WTC11 (cell line): ENCODE results near the gene LMLN. TPM values are rescaled to one million over a fixed set of nuclear protein-coding genes. Genes with fewer than 3 reads are reported as not detected.

ENCODE experiments used
- ATAC-seq: fragments of 200-7000 bp; cut with Tn5 transposase; 2 replicates; pipeline ENCODE4 v1.10.0; 2021; ENCODE audit warnings: mild to moderate bottlenecking, moderate library complexity
- CTCF ChIA-PET: fragments of 300-600 bp; sonication (Branson Sonifier 250); formaldehyde crosslinking; loops from one replicate; lab custom pipeline; 2021; ENCODE audit warnings: antibody characterized with exemption; lab: Charles Lee
- POLR2A ChIA-PET: fragments of 350-600 bp; sonication (Branson Sonifier 250); formaldehyde crosslinking; loops from one replicate; lab custom pipeline; 2021; ENCODE audit warnings: antibody characterized with exemption; lab: Charles Lee
- DNase-seq: peaks from one replicate; pipeline ENCODE4 v3.0.0; 2021; ENCODE audit warnings: low spot score
- H3K27ac Mint-ChIP-seq: 2 replicates; pipeline ENCODE4 v1.8.0; 2021; ENCODE audit warnings: mixed read lengths
- H3K27me3 Mint-ChIP-seq: 2 replicates; pipeline ENCODE4 v1.8.0; 2021; ENCODE audit warnings: low read depth, mild to moderate bottlenecking, moderate library complexity, mixed read lengths
- H3K36me3 Mint-ChIP-seq: 2 replicates; pipeline ENCODE4 v1.8.0; 2021; ENCODE audit warnings: mixed read lengths
- H3K4me1 Mint-ChIP-seq: 2 replicates; pipeline ENCODE4 v1.8.0; 2022; ENCODE audit warnings: mixed read lengths
- H3K4me3 Mint-ChIP-seq: 2 replicates; pipeline ENCODE4 v1.8.0; 2021; ENCODE audit warnings: mild to moderate bottlenecking, moderate library complexity, mixed read lengths
- H3K9me3 Mint-ChIP-seq: 2 replicates; pipeline ENCODE4 v1.8.0; 2021; ENCODE audit warnings: mixed read lengths
- ATF1 ChIP-seq: sonication (generic); formaldehyde crosslinking; IDR thresholded peaks from 2 replicates; pipeline ENCODE4 v1.8.1; 2023; ENCODE audit warnings: mild to moderate bottlenecking, moderate library complexity, missing genetic modification reagents
- CDX4 ChIP-seq: fragments of 250-450 bp; sonication (Bioruptor Pico); IDR thresholded peaks from 2 replicates; pipeline ENCODE4 v1.9.0; 2021; ENCODE audit warnings: moderate library complexity, mild to moderate bottlenecking, inconsistent platforms, borderline replicate concordance
- CREB1 ChIP-seq: sonication (generic); formaldehyde crosslinking; IDR thresholded peaks from 2 replicates; pipeline ENCODE4 v1.8.0; 2023; ENCODE audit warnings: mild to moderate bottlenecking, missing genetic modification reagents
- CREM ChIP-seq: sonication (generic); formaldehyde crosslinking; IDR thresholded peaks from 2 replicates; pipeline ENCODE4 v1.8.1; 2022; ENCODE audit warnings: mild to moderate bottlenecking, missing genetic modification reagents, moderate library complexity
- E2F5 ChIP-seq: sonication (generic); formaldehyde crosslinking; IDR thresholded peaks from 2 replicates; pipeline ENCODE4 v1.8.1; 2022; ENCODE audit warnings: mild to moderate bottlenecking, moderate library complexity, missing genetic modification reagents
- ERG ChIP-seq: fragments of 250-450 bp; sonication (Bioruptor Pico); IDR thresholded peaks from 2 replicates; pipeline ENCODE4 v1.8.0; 2021; ENCODE audit warnings: mild to moderate bottlenecking
- GABPB1 ChIP-seq: sonication (generic); formaldehyde crosslinking; IDR thresholded peaks from 2 replicates; pipeline ENCODE4 v1.8.1; 2023; ENCODE audit warnings: mild to moderate bottlenecking, missing genetic modification reagents
- MXD4 ChIP-seq: fragments of 250-450 bp; sonication (Bioruptor Pico); IDR thresholded peaks from 2 replicates; pipeline ENCODE4 v1.8.0; 2021; ENCODE audit warnings: mild to moderate bottlenecking, moderate library complexity, borderline replicate concordance
- MYBL2 ChIP-seq: sonication (generic); formaldehyde crosslinking; IDR thresholded peaks from 2 replicates; pipeline ENCODE4 v1.8.1; 2023; ENCODE audit warnings: mild to moderate bottlenecking, moderate library complexity, missing genetic modification reagents
- NFATC4 ChIP-seq: fragments of 250-450 bp; sonication (Bioruptor Pico); IDR thresholded peaks from 2 replicates; pipeline ENCODE4 v1.9.0; 2021; ENCODE audit warnings: mild to moderate bottlenecking
- NR1H2 ChIP-seq: sonication (generic); formaldehyde crosslinking; IDR thresholded peaks from 2 replicates; pipeline ENCODE4 v1.9.0; 2021; ENCODE audit warnings: mild to moderate bottlenecking, moderate library complexity, missing genetic modification reagents
- NR2C2 ChIP-seq: sonication (generic); formaldehyde crosslinking; IDR thresholded peaks from 2 replicates; pipeline ENCODE4 v1.8.0; 2022; ENCODE audit warnings: mild to moderate bottlenecking, missing genetic modification reagents
- NR3C1 ChIP-seq: sonication (generic); formaldehyde crosslinking; conservative IDR thresholded peaks from 2 replicates; pipeline ENCODE4 v1.8.1; 2023; ENCODE audit warnings: low read depth, mild to moderate bottlenecking, missing genetic modification reagents
- RORB ChIP-seq: fragments of 250-450 bp; sonication (Bioruptor Pico); IDR thresholded peaks from 2 replicates; pipeline ENCODE4 v1.9.0; 2021; ENCODE audit warnings: mild to moderate bottlenecking
- SMAD3 ChIP-seq: sonication (generic); formaldehyde crosslinking; IDR thresholded peaks from 2 replicates; pipeline ENCODE4 v1.8.0; 2022; ENCODE audit warnings: missing genetic modification reagents, mild to moderate bottlenecking, borderline replicate concordance
- SMAD4 ChIP-seq: sonication (generic); formaldehyde crosslinking; IDR thresholded peaks from 2 replicates; pipeline ENCODE4 v1.8.0; 2022; ENCODE audit warnings: mild to moderate bottlenecking, missing genetic modification reagents
- SP1 ChIP-seq: sonication (generic); formaldehyde crosslinking; conservative IDR thresholded peaks from 2 replicates; pipeline ENCODE4 v1.8.1; 2022; ENCODE audit warnings: missing genetic modification reagents
- TCF7 ChIP-seq: sonication (generic); formaldehyde crosslinking; IDR thresholded peaks from 2 replicates; pipeline ENCODE4 v1.8.0; 2022; ENCODE audit warnings: mild to moderate bottlenecking, low read depth, missing genetic modification reagents, moderate library complexity
- TEAD4 ChIP-seq: sonication (generic); formaldehyde crosslinking; IDR thresholded peaks from 2 replicates; pipeline ENCODE4 v1.8.0; 2022; ENCODE audit warnings: mild to moderate bottlenecking, missing genetic modification reagents
- TP53 ChIP-seq: sonication (generic); formaldehyde crosslinking; IDR thresholded peaks from 2 replicates; pipeline ENCODE4 v1.8.1; 2023; ENCODE audit warnings: mild to moderate bottlenecking, missing genetic modification reagents
- ZNF121 ChIP-seq: sonication (generic); formaldehyde crosslinking; IDR thresholded peaks from 2 replicates; pipeline ENCODE4 v1.8.0; 2023; ENCODE audit warnings: missing genetic modification reagents
- ZNF232 ChIP-seq: sonication (generic); formaldehyde crosslinking; IDR thresholded peaks from 2 replicates; pipeline ENCODE4 v1.8.0; 2022; ENCODE audit warnings: mild to moderate bottlenecking, missing genetic modification reagents
- ZNF263 ChIP-seq: sonication (generic); formaldehyde crosslinking; IDR thresholded peaks from 2 replicates; pipeline ENCODE4 v1.8.1; 2022; ENCODE audit warnings: low read depth, mild to moderate bottlenecking, moderate library complexity, missing genetic modification reagents
- ZNF281 ChIP-seq: sonication (generic); formaldehyde crosslinking; IDR thresholded peaks from 2 replicates; pipeline ENCODE4 v1.8.0; 2023; ENCODE audit warnings: mild to moderate bottlenecking, missing genetic modification reagents
- ZNF532 ChIP-seq: fragments of 250-450 bp; sonication (Bioruptor Pico); IDR thresholded peaks from 2 replicates; pipeline ENCODE4 v1.9.0; 2021; ENCODE audit warnings: mild to moderate bottlenecking, borderline replicate concordance
- ZNF671 ChIP-seq: fragments of 250-450 bp; sonication (Bioruptor Pico); IDR thresholded peaks from 2 replicates; pipeline ENCODE4 v1.8.0; 2021; ENCODE audit warnings: mild to moderate bottlenecking
- total RNA-seq: library from RNA; stranded (reverse); gene quantifications from 3 replicates; pipeline ENCODE4 v1.2.3, GENCODE V29; 2021

LMLN gene
- total RNA-seq, 1 experiment from 2014 or later: 5.2 TPM

- TF ChIP-seq E2F5: no peak
- TF ChIP-seq ZNF121 (CRISPR knock-in tag): no peak
- TF ChIP-seq RORB (CRISPR knock-in tag): no peak
- TF ChIP-seq MYBL2: no peak
- TF ChIP-seq SMAD3 (CRISPR knock-in tag): no peak
- no peak for TF ChIP-seq TCF7 (CRISPR knock-in tag)
- no peak for TF ChIP-seq ZNF232 (CRISPR knock-in tag)
- TF ChIP-seq, all 79 proteins: peak for 0
Measured at GRCh38 chr3:198067416-198067815, 107.4 kb downstream of the LMLN start (continued).

- ChIA-PET CTCF (interaction anchor here (3.2 to 9.6 kb wide), 2 partner anchors 10 to 21 kb away, joined by 10 to 55 read pairs; no protein-coding TSS in a partner anchor), POLR2A (interaction anchor here (0.5 kb wide), 1 partner anchor 318 kb away, joined by 4 read pairs; no protein-coding TSS in a partner anchor)
- Mint-ChIP-seq H3K4me1 (peaks cover 9% of the 10 kb centered on the region), H3K27ac (no peak overlapping the region), H3K9me3 (no peaks in the 10 kb centered on the region), H3K27me3 (peaks cover 21% of the 10 kb centered on the region), H3K36me3 (no peaks in the 10 kb centered on the region), H3K4me3 (no peak overlapping the region)
- no peak for DNase-seq
- no peak for TF ChIP-seq ZNF263 (CRISPR knock-in tag)
- TF ChIP-seq NFATC4: no peak
- TF ChIP-seq NR3C1 (CRISPR knock-in tag): no peak
- TF ChIP-seq NR1H2: no peak
- TF ChIP-seq MXD4: no peak
- no peak for TF ChIP-seq ATF1 (CRISPR knock-in tag)
- no peak for TF ChIP-seq RORB (CRISPR knock-in tag)
- no peak for TF ChIP-seq SP1 (CRISPR knock-in tag)
- TF ChIP-seq ERG (CRISPR knock-in tag): no peak
- TF ChIP-seq NR2C2 (CRISPR knock-in tag): no peak
- TF ChIP-seq CDX4 (CRISPR knock-in tag): no peak
- ATAC-seq: no peak
Measured at GRCh38 chr3:198070871-198071270, 110.9 kb downstream of the LMLN start.

GRCh38 chr3:198071602-198072287, 111.7 kb downstream of the LMLN start:
- H3K9me3 Mint-ChIP-seq: no peaks in the 10 kb centered on the region
- no peaks in the 10 kb centered on the region for H3K36me3 Mint-ChIP-seq
- peak; percentile 99 for ATAC-seq
- no peak overlapping the region for H3K27ac Mint-ChIP-seq
- no peak for DNase-seq
- H3K27me3 Mint-ChIP-seq: peaks cover 29% of the 10 kb centered on the region
- H3K4me1 Mint-ChIP-seq: peaks cover 9% of the 10 kb centered on the region
- CTCF ChIA-PET: interaction anchor here (0.6 to 9.6 kb wide), 4 partner anchors 9 to 22 kb away, joined by 3 to 55 read pairs (median 8); no protein-coding TSS in a partner anchor
- POLR2A ChIA-PET: interaction anchor here (0.5 kb wide), 1 partner anchor 319 kb away, joined by 4 read pairs; no protein-coding TSS in a partner anchor
- TF ChIP-seq ZNF532 (CRISPR knock-in tag): no peak
- TF ChIP-seq TP53 (CRISPR knock-in tag): no peak
- TF ChIP-seq TEAD4 (CRISPR knock-in tag): no peak
- no peak for TF ChIP-seq ZNF671 (CRISPR knock-in tag)
- TF ChIP-seq GABPB1 (CRISPR knock-in tag): no peak
- TF ChIP-seq ZNF121 (CRISPR knock-in tag): no peak
- TF ChIP-seq ZNF281 (CRISPR knock-in tag): no peak
- no peak for TF ChIP-seq SMAD4 (CRISPR knock-in tag)
- TF ChIP-seq SMAD3 (CRISPR knock-in tag): no peak
- TF ChIP-seq CREB1 (CRISPR knock-in tag): no peak
- TF ChIP-seq CREM (CRISPR knock-in tag): no peak
- no peak overlapping the region for H3K4me3 Mint-ChIP-seq
